NCI-H82 treated with DMSO at 0.1 percent for 48 hours (cell line): ENCODE measurements around the gene ARL15.

Experiments used
- DNase-seq: peaks from one replicate; lab custom pipeline; 2025; ENCODE audit not compliant: unreplicated experiment; lab: John Stamatoyannopoulos, UW

The ARL15 gene

DNA sequence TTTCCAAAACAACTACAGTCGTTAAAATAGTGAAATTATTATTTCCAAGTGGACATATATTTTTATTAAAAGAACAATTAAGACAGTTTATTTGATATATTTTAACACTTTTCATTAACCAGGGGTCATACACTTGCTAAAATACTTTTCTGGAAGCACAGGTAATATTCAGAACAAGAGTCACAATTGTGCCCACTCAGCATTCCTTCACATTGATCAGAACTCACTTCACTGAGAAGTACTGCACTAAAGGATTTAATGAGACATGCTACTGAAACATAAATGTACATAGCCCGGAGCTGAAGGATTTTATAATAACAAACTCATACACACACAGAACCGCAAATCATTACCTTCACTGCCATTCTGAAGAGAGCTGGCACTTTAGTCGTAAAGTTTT is 361.8 kb downstream of the ARL15 start:
- DNase-seq: no peak

GRCh38 chr5:53946405-53947100 is 363.8 kb downstream of the ARL15 start:
- no peak for DNase-seq

DNA sequence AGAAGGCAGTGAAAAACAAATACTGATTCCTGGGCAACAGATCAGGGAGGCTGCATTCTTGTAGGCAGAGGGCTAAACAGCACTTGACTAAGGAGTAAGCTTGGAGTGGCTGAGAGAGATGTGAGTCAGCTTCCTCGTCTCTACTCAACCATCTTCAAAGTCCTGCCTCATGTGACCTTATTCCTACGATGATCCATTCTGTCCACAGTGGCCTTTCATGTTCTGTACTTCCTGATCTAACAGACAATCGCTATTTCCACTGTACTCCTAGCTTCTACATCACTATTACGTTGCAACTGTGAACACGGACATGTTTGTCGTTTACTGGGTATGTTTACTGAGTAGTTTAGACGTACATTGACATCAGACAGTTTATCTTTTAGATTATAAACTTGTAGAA is 365.4 kb downstream of the ARL15 start:
- DNase-seq: no peak

GRCh38 chr5:53943938-53944337 is 366.4 kb downstream of the ARL15 start:
- no peak for DNase-seq

DNA sequence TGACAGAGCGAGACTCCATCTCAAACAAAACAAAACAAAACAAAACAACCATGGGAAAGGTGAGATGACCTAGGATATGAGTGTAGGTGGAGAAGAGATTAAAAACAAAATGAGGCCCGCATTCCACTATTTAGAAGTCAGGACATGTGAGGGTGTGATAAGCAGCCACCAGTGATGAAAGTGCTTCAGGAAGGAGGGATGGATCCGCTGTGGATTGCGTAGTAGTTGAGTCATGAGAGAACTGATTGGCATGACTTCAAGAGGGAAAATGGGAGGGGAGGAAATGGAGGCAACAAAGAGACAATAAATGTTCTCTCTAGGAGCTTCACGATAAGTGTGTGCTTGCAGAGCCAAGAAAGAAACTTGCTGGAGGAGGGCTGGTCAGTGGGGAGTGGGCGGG is 367.6 kb downstream of the ARL15 start:
- DNase-seq: no peak

- no peak for DNase-seq
Measured at GRCh38 chr5:53940921-53941320, 369.5 kb downstream of the ARL15 start.

DNA sequence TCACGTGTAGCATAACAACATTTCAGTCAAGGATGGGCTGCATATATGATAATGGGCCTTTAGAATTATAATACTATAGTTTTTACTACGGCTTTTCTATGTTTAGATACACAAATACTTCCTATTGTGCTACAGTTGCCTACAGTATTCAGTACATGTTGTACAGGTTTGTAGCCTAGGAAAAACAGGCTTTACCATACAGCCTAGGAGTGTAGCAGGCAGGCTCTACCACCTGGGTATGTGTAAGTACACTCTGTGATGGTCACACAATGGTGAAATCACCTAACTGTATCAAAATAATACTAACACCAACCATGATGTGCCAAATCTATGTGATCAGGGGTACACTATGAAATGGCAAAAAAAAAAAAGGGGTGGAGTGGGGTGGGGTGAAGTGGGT is 372.9 kb downstream of the ARL15 start:
- DNase-seq: no peak

- DNase-seq: no peak
Measured at GRCh38 chr5:53936481-53937352, 373.7 kb downstream of the ARL15 start.

- DNase-seq: no peak
Measured at GRCh38 chr5:53934151-53934820, 376.1 kb downstream of the ARL15 start.

DNA sequence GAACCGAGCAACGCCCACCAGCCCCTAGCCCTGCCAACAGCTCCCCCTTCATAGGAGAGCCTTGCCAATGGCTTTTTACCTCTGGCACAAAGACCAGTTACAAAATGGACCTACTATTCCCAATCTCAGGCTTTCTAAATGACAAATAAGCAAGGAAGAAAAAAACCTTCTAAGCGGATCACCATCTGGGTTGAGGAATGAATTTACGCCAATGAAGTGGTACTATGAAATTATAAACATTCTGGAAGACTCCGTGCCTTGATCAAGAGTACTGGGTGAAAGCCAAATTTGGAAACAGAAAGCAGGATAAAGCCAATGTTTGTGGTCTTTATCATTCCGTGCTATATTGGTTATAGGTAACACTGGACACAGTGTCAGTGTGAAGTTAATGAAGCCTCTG is 378.0 kb downstream of the ARL15 start:
- no peak for DNase-seq

- no peak for DNase-seq
Measured at GRCh38 chr5:53930457-53930856, 379.9 kb downstream of the ARL15 start.

GRCh38 chr5:53929570-53929969 is 380.8 kb downstream of the ARL15 start:
- DNase-seq: no peak

DNA sequence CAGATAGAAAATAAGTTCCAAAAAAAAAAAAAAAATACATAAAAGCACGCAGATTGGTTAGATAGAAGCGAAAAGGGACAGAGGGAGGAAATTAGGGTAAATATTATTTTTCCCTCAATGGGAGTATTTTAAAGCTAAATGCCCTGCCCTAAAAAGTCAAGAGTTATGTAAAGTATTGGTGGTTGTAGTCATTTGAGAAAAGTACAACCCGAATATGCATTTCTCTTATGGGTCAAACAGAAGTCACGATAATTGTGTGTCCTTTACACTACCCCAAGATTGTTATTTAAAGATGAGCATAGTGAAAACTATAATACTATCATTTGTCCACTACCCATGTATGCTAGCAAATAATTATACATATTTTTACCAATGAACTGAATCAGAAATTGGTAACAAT is 381.2 kb downstream of the ARL15 start:
- DNase-seq: no peak

GRCh38 chr5:53928641-53929040 is 381.7 kb downstream of the ARL15 start:
- DNase-seq: no peak

DNA sequence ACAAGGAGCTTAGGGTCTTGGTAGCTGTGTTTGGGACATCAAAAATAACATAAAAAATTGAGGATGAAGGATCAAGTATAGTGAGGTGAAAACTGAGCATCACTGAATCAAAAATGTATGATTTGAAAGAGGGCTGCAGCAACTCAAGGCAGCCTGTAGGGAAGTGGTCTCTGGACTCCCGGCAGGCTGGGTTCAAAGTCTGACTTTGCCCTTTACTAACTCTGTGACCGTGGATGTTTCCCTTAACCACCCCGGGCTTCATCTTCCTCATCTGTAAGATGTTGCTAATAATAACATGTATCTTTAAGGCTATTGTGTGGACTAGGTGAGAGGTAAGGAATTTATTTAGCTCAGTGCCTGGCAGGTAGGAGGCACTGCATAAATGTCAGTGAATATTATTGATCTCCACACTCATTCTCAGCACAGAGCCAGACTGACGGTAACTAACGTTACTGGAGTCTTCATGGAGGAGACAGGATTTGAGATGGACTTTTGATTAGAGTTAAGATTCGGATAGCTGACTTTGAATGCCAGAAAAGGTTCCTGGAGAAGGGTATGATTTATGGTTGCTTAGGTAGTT is 382.6 kb downstream of the ARL15 start:
- no peak for DNase-seq

GRCh38 chr5:53926026-53926425 is 384.3 kb downstream of the ARL15 start:
- DNase-seq: no peak

DNA sequence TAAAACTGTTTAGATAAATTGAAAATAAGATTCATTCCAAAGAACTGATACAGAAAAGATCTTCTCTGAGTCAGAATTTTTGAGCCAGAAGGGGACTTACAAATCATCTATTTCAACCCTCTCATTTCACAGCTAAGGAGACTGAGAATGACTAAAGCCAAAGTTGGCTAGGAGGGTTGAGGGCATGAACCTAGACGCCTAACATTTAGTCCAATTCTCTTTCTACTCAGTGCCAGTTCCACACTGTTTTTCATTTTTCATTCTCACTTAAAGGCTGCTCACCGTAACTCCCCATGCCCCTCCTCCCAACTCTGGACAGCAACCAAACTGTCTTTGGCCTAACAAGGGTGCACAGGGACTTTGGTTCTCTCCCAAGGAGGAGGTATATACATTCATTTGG is 386.0 kb downstream of the ARL15 start:
- no peak for DNase-seq

- DNase-seq: peak; percentile 13
Measured at GRCh38 chr5:53923961-53924360, 386.4 kb downstream of the ARL15 start.

DNA sequence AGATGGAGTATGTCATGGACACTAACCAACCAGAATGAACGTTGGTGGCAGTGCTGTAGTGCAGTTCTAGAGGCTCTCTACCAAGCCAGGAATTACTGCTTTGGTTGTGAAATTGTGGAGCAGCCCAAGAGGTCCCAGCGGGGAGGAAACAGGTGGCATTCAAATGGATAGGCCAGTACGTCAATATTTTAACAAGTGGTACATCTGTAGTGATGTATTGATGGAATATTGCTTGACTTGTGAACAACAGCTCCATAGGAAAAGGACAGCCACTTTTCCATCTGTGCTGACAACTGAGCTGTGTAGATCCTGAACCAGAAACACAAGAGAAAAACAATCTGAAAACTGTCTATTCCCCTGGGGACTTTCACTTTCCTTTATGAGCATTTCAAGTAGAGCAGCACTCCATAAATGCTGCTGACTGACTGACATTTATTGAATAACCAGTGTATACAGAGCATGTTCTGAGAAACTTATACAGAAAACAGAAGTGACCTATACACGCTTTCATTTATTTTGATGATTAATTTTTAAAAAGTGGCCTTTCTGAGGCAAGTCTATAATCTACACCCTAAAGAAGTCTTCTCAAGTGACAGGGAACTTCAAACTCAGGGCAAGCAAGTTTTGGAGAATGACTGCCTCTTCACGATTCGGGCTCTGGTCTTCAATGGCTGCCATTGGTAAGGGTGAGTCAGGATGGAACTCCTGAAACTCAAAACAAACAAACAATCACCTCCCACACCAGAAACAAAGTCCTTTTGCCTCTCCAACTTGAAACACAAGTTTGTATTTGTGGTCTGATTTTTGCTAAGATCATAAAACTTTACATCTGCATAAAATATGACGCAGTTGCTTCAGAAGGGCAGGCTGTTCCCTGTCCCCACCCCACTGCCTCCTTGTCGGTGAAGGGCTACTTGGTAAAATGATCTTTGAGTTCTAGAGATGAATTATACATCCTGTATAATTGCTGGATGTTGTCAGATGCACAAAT is 387.6 kb downstream of the ARL15 start:
- DNase-seq: no peak

GRCh38 chr5:53917826-53918225 is 392.5 kb downstream of the ARL15 start:
- no peak for DNase-seq
